Natural killer cell (primary cell): ENCODE results near the gene CPNE9. TPM values are rescaled to one million over a fixed set of nuclear protein-coding genes. Genes with fewer than 3 reads are reported as not detected.

Experiments
- ATAC-seq, 3 donors: fragments of 150-1000 bp in 2 of 3; fragments of 200-7000 bp in 1 of 3; cut with Tn5 transposase; 1 replicate in 1 of 3; 2 replicates in 2 of 3; pipeline ENCODE4 v1.10.0; 2021; ENCODE audit warnings: mild to moderate bottlenecking in 2 of 3, moderate library complexity in 2 of 3
- DNase-seq, 2 donors: peaks; one replicate each; pipeline versions ENCODE4 v3.0.0 to v3.0.0-alpha.2; 2013 to 2021; ENCODE audit warnings: mixed read lengths in 1 of 2
- H3K27ac ChIP-seq: one replicate; pipeline ENCODE4 v1.5.1; 2013; ENCODE audit warnings: mild to moderate bottlenecking, low read length
- H3K27me3 ChIP-seq: one replicate; pipeline ENCODE4 v1.6.1; 2013; ENCODE audit warnings: low read length; ENCODE audit not compliant: control insufficient read depth, insufficient read depth
- H3K36me3 ChIP-seq: one replicate; pipeline ENCODE4 v1.6.1; 2013; ENCODE audit warnings: low read length; ENCODE audit not compliant: control insufficient read depth, insufficient read depth
- H3K4me1 ChIP-seq: one replicate; pipeline ENCODE4 v1.6.1; 2013; ENCODE audit warnings: low read length; ENCODE audit not compliant: control insufficient read depth, insufficient read depth
- H3K4me3 ChIP-seq: one replicate; pipeline ENCODE4 v1.5.1; 2013; ENCODE audit warnings: low read length
- H3K9me3 ChIP-seq: one replicate; pipeline ENCODE4 v1.6.1; 2013; ENCODE audit warnings: low read length; ENCODE audit not compliant: control insufficient read depth, insufficient read depth
- H3K27ac Mint-ChIP-seq, 2 donors: one replicate each; pipeline ENCODE4 v1.8.0; 2022; ENCODE audit warnings: mild to moderate bottlenecking in 2 of 2, mixed read lengths in 2 of 2, moderate library complexity in 1 of 2
- H3K27me3 Mint-ChIP-seq, 2 donors: one replicate each; pipeline ENCODE4 v1.8.0; 2022; ENCODE audit warnings: low read depth in 2 of 2, mixed read lengths in 2 of 2
- H3K36me3 Mint-ChIP-seq: one replicate; pipeline ENCODE4 v1.8.0; 2022; ENCODE audit warnings: mixed read lengths
- H3K4me1 Mint-ChIP-seq, 2 donors: one replicate each; pipeline ENCODE4 v1.8.0; 2022; ENCODE audit warnings: mixed read lengths in 2 of 2
- H3K4me3 Mint-ChIP-seq: one replicate; pipeline ENCODE4 v1.8.0; 2022; ENCODE audit warnings: mild to moderate bottlenecking, moderate library complexity, mixed read lengths
- H3K9me3 Mint-ChIP-seq, 2 donors: one replicate each; pipeline ENCODE4 v1.8.0; 2022; ENCODE audit warnings: mixed read lengths in 2 of 2
- WGBS: methylation state at CpG from one replicate; pipeline ENCODE4 v1.1.7; 2013; ENCODE audit warnings: missing lambda C conversion rate; ENCODE audit not compliant: insufficient coverage; 5-methylcytosine and 5-hydroxymethylcytosine counted together
- intact Hi-C: fragments of 100-400 bp; cut with micrococcal nuclease; formaldehyde crosslinking; loops from one replicate; pipeline ENCODE4 v1.14.2; 2022
- total RNA-seq, 4 donors: library from RNA; stranded (reverse); fragments of 120-200 nt in 1 of 4; gene quantifications; one replicate each; pipeline versions ENCODE4 v1.2.3 to v1.2.4, GENCODE V29; 2013 to 2022
- TF ChIP-seq, protein P1 (sequence below): fragments of 200-600 bp; IDR thresholded peaks from one replicate; pipeline ENCODE4 v1.8.0; 2022; ENCODE audit warnings: antibody characterized with exemption

CPNE9 gene
- total RNA-seq, 3 donors from 2014 or later (not counting 1 experiment from before 2014, with no cell fraction given): 0.43 to 0.49 TPM; not detected in 1

DNA sequence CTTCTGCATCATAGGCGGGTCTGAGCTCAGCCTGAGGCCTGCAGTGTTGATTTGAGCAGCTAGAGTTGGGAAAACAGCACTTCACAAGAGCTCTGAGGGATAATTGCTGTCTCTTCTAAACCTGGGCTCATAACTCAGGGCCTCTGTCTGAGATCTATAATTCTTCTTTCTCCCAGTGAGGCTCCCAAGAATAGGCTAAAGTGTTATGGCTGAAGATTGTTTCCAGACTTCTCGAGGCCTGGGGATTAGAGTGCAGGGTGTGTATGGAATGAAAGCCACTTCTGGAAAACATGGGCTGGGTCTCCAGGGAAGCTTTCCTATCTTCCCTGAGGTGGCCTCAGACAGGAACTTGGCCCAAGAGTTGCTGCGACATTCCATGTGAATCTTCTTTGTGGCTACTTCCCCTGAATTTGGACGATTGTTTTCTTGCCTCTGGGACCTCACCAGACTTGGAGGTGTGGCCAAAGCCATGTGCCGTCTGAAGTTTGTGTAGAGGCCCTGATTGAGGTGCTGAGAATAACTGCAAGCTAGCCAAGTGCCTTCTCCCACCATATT is 27.8 kb upstream of the CPNE9 start:
- H3K27ac Mint-ChIP-seq: no peak overlapping the region
- Histone ChIP-seq H3K9me3 (no peaks in the 10 kb centered on the region), H3K36me3 (peaks cover 93% of the 10 kb centered on the region), H3K4me1 (no peaks in the 10 kb centered on the region), H3K27me3 (no peaks in the 10 kb centered on the region), H3K27ac (no peak overlapping the region), H3K4me3 (no peak overlapping the region)
- intact Hi-C loops: no loop called here
- peaks cover 0 to 12% of the 10 kb centered on the region in 2 donors for H3K4me1 Mint-ChIP-seq
- WGBS: 92% methylated on average over 5 of the region's 5 CpGs
- no peak overlapping the region for H3K4me3 Mint-ChIP-seq
- TF ChIP-seq, protein P1, sequence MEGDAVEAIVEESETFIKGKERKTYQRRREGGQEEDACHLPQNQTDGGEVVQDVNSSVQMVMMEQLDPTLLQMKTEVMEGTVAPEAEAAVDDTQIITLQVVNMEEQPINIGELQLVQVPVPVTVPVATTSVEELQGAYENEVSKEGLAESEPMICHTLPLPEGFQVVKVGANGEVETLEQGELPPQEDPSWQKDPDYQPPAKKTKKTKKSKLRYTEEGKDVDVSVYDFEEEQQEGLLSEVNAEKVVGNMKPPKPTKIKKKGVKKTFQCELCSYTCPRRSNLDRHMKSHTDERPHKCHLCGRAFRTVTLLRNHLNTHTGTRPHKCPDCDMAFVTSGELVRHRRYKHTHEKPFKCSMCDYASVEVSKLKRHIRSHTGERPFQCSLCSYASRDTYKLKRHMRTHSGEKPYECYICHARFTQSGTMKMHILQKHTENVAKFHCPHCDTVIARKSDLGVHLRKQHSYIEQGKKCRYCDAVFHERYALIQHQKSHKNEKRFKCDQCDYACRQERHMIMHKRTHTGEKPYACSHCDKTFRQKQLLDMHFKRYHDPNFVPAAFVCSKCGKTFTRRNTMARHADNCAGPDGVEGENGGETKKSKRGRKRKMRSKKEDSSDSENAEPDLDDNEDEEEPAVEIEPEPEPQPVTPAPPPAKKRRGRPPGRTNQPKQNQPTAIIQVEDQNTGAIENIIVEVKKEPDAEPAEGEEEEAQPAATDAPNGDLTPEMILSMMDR: no peak
- H3K9me3 Mint-ChIP-seq: no peaks in the 10 kb centered on the region
- H3K36me3 Mint-ChIP-seq: peaks cover 16% of the 10 kb centered on the region
- no peak for DNase-seq
- no peaks in the 10 kb centered on the region for H3K27me3 Mint-ChIP-seq
- ATAC-seq: no peak

DNA sequence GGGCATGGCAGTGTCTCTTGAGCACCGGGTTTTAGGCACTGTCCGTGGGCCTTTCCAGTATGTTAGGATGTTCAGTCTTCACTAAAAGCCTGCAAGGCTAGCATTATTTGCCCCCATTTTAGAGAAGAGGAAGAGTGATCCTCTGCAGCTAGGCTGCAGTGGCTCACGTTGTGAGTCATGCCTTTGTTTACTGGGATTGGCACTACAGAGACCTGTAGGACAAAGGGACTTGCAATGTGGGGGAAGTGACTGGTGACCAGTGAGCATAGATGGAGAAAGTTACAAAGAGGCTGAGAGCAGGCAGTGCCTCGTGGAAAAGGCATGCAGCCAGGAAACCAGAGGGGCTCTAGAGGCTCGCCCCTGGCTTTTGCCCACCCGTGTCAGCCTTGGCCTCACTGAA is 26.8 kb upstream of the CPNE9 start:
- Mint-ChIP-seq H3K4me3 (no peak overlapping the region), H3K27me3 (no peaks in the 10 kb centered on the region), H3K27ac (peak overlapping the region in 1 of 2 donors; percentile 51), H3K9me3 (no peaks in the 10 kb centered on the region), H3K4me1 (peaks cover 4 to 12% of the 10 kb centered on the region in 2 donors), H3K36me3 (peaks cover 22% of the 10 kb centered on the region)
- no peaks in the 10 kb centered on the region for H3K4me1 ChIP-seq
- intact Hi-C loops: no loop called here
- H3K36me3 ChIP-seq: peaks cover 93% of the 10 kb centered on the region
- ATAC-seq: no peak
- no peaks in the 10 kb centered on the region for H3K27me3 ChIP-seq
- H3K9me3 ChIP-seq: no peaks in the 10 kb centered on the region
- H3K4me3 ChIP-seq: no peak overlapping the region
- no peak for DNase-seq
- TF ChIP-seq, protein P1: no peak
- 94% methylated on average over 6 of the region's 6 CpGs for WGBS
- no peak overlapping the region for H3K27ac ChIP-seq

GRCh38 chr3:9678493-9678892 is 25.1 kb upstream of the CPNE9 start:
- Mint-ChIP-seq H3K4me3 (no peak overlapping the region), H3K9me3 (no peaks in the 10 kb centered on the region), H3K27ac (peak overlapping the region in 1 of 2 donors; percentile 41), H3K4me1 (peaks cover 4 to 12% of the 10 kb centered on the region in 2 donors), H3K27me3 (no peaks in the 10 kb centered on the region), H3K36me3 (peaks cover 22% of the 10 kb centered on the region)
- DNase-seq (no peak), ATAC-seq (no peak)
- Histone ChIP-seq H3K9me3 (no peaks in the 10 kb centered on the region), H3K27ac (no peak overlapping the region), H3K4me3 (no peak overlapping the region), H3K27me3 (no peaks in the 10 kb centered on the region), H3K4me1 (no peaks in the 10 kb centered on the region), H3K36me3 (peaks cover 91% of the 10 kb centered on the region)
- WGBS: 96% methylated on average over 3 of the region's 3 CpGs
- intact Hi-C loops: no loop called here
- TF ChIP-seq, protein P1: no peak

DNA sequence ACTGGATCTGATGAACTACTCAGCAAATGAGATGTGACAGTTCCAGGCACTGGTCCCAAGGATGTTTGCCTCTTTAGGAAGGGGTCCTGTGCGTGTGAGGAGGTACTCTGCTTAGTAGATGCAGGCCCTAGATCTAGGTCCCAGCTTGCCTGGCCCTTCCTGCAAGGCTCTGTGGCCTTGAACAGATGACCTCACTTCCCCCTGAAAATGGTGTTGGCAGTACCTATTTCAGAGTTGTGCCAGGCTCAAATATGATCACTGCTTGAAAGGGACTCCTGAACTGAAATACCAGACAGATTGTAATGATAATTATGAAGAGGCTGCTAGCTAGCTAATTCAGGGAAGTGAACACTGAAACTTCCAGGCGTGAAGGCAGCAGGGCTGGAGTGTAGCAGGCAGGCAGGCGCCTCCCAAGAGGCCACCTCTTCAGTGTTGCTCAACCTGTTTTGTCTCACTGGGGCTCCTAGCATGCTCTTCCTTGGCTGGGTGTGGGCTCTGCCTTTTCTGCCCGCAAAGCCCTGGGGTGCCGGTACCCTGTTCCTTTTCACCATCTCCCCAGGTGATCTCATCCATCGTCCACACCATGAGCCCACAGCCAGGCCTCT is 24.1 kb upstream of the CPNE9 start:
- peak overlapping the region in 1 of 2 donors; percentile 77 for H3K27ac Mint-ChIP-seq
- no peaks in the 10 kb centered on the region for H3K9me3 Mint-ChIP-seq
- H3K4me3 ChIP-seq: no peak overlapping the region
- DNase-seq (no peak), ATAC-seq (no peak)
- peaks cover 91% of the 10 kb centered on the region for H3K36me3 ChIP-seq
- peaks cover 4 to 12% of the 10 kb centered on the region in 2 donors for H3K4me1 Mint-ChIP-seq
- intact Hi-C loops: no loop called here
- H3K27me3 ChIP-seq: no peaks in the 10 kb centered on the region
- H3K4me1 ChIP-seq: no peaks in the 10 kb centered on the region
- H3K36me3 Mint-ChIP-seq: peaks cover 22% of the 10 kb centered on the region
- no peak overlapping the region for H3K27ac ChIP-seq
- 95% methylated on average over 6 of the region's 6 CpGs for WGBS
- no peaks in the 10 kb centered on the region for H3K27me3 Mint-ChIP-seq
- TF ChIP-seq, protein P1: no peak
- H3K9me3 ChIP-seq: no peaks in the 10 kb centered on the region
- H3K4me3 Mint-ChIP-seq: no peak overlapping the region
